GM12878 (cell line): Measurements from ENCODE around the gene ASPDH.

Experiments
- ATF7 ChIP-seq: fragments of 450-650 bp; IDR thresholded peaks from 2 replicates; pipeline ENCODE4 v1.6.1; 2016; ENCODE audit warnings: low read depth, mild to moderate bottlenecking
- BHLHE40 ChIP-seq, 2 experiments: fragments of 450-650 bp in 1 of 2; IDR thresholded peaks; 2 replicates each; pipeline ENCODE4 v1.6.1; 2011 to 2017; ENCODE audit warnings: low read depth in 2 of 2, borderline replicate concordance in 1 of 2, improper control_type of control experiment in 1 of 2, low read length in 1 of 2, mild to moderate bottlenecking in 1 of 2
- CREM ChIP-seq: IDR thresholded peaks from 2 replicates; pipeline ENCODE4 v1.6.1; 2014; ENCODE audit warnings: antibody characterized with exemption, low read depth
- CTCF ChIP-seq, 3 experiments: IDR thresholded peaks in 2 of 3; conservative IDR thresholded peaks in 1 of 3; 2 replicates each; pipeline ENCODE4 v1.5.1; 2011; ENCODE audit warnings: low read depth in 3 of 3, low read length in 3 of 3, mild to moderate bottlenecking in 3 of 3, control low read depth in 2 of 3, moderate library complexity in 2 of 3, inconsistent platforms in 1 of 3, mixed read lengths in 1 of 3; ENCODE audit not compliant: control insufficient read depth in 2 of 3, insufficient read depth in 1 of 3; ENCODE audit errors: extremely low read depth in 1 of 3
- E2F8 ChIP-seq: fragments of 450-650 bp; IDR thresholded peaks from 2 replicates; pipeline ENCODE4 v1.6.1; 2018; ENCODE audit warnings: mild to moderate bottlenecking, low read depth, moderate library complexity; ENCODE audit not compliant: partially characterized antibody
- ELK1 ChIP-seq: IDR thresholded peaks from 2 replicates; pipeline ENCODE4 v1.6.1; 2012; ENCODE audit warnings: low read depth, low read length, improper control_type of control experiment
- FOS ChIP-seq: IDR thresholded peaks from 3 replicates; pipeline ENCODE4 v1.6.1; 2011; ENCODE audit warnings: borderline replicate concordance; ENCODE audit not compliant: insufficient read length; ENCODE audit errors: extremely low read depth
- GABPA ChIP-seq: IDR thresholded peaks from 2 replicates; pipeline ENCODE4 v1.6.1; 2014; ENCODE audit warnings: antibody characterized with exemption, low read depth, mild to moderate bottlenecking, inconsistent platforms
- NFIC ChIP-seq: IDR thresholded peaks from 2 replicates; pipeline ENCODE4 v1.6.1; 2012; ENCODE audit warnings: low read depth, mild to moderate bottlenecking, inconsistent platforms, low read length, moderate library complexity
- NRF1 ChIP-seq: conservative IDR thresholded peaks from 2 replicates; pipeline ENCODE4 v1.6.1; 2011; ENCODE audit warnings: mild to moderate bottlenecking, low read depth, low read length, improper control_type of control experiment
- POLR2A ChIP-seq: IDR thresholded peaks from 2 replicates; pipeline ENCODE4 v1.6.1; 2011; ENCODE audit warnings: low read depth, mild to moderate bottlenecking, low read length
- SMAD5 ChIP-seq: IDR thresholded peaks from 2 replicates; pipeline ENCODE4 v1.6.1; 2016; ENCODE audit warnings: antibody characterized with exemption, low read depth
- ZNF24 ChIP-seq: fragments of 450-650 bp; IDR thresholded peaks from 2 replicates; pipeline ENCODE4 v1.6.1; 2017; ENCODE audit warnings: antibody characterized with exemption, mild to moderate bottlenecking

- TF ChIP-seq ELK1, result no peak
- no peak for TF ChIP-seq POLR2A
- TF ChIP-seq FOS, result no peak
- TF ChIP-seq CREM, result no peak
- TF ChIP-seq NFIC, result no peak
- TF ChIP-seq E2F8, result no peak
- no peak for TF ChIP-seq ATF7
- TF ChIP-seq CTCF (IDR thresholded peaks at IDR 0.05 in 2 of 3, conservative IDR thresholded peaks at IDR 0.05 in 1 of 3; ENCODE audit: control insufficient read depth in 2 of 3, extremely low read depth in 1 of 3, insufficient read depth in 1 of 3, low read depth in 3 of 3, low read length in 3 of 3), result no peak
- TF ChIP-seq SMAD5, result no peak
- no peak for TF ChIP-seq GABPA
- no peak for TF ChIP-seq NRF1
- TF ChIP-seq ZNF24, result no peak
- TF ChIP-seq BHLHE40 (IDR thresholded peaks at IDR 0.05; ENCODE audit: borderline replicate concordance in 1 of 2, low read depth in 2 of 2, low read length in 1 of 2), result no peak
Observed at GRCh38 chr19:50501186-50501567, 12.5 kb downstream of the ASPDH start.
